ENCODE measurements around the gene TARS3.
"Not testable (repeated sequence)": the region's sequence is repeated elsewhere in the genome, so short reads cannot be mapped to it uniquely, and the experiment has no call there.

Gene TARS3

DNA sequence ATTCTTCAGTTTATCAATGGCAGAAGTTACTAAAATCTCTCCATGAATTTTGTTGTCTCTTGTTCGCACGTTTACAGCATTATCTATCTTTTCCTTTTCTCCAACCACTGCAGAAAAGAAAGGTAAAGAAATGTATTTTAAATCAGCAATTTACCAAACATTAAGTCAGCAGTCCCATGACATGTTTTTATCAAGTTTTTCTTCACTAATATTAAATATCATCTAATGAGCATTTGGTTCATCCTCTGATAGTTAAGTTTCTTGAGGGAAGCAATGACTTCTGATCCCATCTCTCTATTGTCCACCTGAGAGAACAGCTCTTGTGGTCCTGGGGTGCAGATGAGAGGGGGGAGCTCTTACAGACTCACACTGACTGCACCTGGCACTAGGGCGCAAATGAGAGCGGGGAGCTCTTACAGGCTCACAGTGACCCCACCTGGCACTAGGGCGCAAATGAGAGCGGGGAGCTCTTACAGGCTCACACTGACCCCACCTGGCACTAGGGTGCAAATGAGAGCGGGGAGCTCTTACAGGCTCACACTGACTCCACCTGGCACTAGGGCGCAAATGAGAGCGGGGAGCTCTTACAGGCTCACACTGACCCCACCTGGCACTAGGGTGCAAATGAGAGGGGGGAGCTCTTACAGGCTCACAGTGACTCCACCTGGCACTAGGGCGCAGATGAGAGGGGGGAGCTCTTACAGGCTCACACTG, 69.5 kb downstream of the TARS3 start:
- peak; percentile 76 for DNase-seq
- TF ChIP-seq, protein P1, sequence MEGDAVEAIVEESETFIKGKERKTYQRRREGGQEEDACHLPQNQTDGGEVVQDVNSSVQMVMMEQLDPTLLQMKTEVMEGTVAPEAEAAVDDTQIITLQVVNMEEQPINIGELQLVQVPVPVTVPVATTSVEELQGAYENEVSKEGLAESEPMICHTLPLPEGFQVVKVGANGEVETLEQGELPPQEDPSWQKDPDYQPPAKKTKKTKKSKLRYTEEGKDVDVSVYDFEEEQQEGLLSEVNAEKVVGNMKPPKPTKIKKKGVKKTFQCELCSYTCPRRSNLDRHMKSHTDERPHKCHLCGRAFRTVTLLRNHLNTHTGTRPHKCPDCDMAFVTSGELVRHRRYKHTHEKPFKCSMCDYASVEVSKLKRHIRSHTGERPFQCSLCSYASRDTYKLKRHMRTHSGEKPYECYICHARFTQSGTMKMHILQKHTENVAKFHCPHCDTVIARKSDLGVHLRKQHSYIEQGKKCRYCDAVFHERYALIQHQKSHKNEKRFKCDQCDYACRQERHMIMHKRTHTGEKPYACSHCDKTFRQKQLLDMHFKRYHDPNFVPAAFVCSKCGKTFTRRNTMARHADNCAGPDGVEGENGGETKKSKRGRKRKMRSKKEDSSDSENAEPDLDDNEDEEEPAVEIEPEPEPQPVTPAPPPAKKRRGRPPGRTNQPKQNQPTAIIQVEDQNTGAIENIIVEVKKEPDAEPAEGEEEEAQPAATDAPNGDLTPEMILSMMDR (IDR thresholded peaks at IDR 0.05; ENCODE audit: low read depth, low read length), result peak; percentile 66
- not testable (repeated sequence) for H3K4me3 ChIP-seq (ENCODE audit: low read depth, low read length); H3K27me3 ChIP-seq (ENCODE audit: insufficient read depth, low read depth, severe bottlenecking); H3K27ac ChIP-seq; H3K9me3 ChIP-seq (ENCODE audit: severe bottlenecking)
- peaks cover 10% of the 10 kb centered on the region for H3K36me3 ChIP-seq

- Histone ChIP-seq H3K9me3 (ENCODE audit: severe bottlenecking) (no peaks in the 10 kb centered on the region), H3K36me3 (peaks cover 14% of the 10 kb centered on the region), H3K4me3 (ENCODE audit: low read depth, low read length) (no peak overlapping the region), H3K27me3 (ENCODE audit: insufficient read depth, low read depth, severe bottlenecking) (no peaks in the 10 kb centered on the region), H3K27ac (no peak overlapping the region)
- TF ChIP-seq, protein P1 (IDR thresholded peaks at IDR 0.05; ENCODE audit: low read depth, low read length), result no peak
- no peak for DNase-seq
Observed at GRCh38 chr15:101654171-101654570, 70.1 kb downstream of the TARS3 start.

DNA sequence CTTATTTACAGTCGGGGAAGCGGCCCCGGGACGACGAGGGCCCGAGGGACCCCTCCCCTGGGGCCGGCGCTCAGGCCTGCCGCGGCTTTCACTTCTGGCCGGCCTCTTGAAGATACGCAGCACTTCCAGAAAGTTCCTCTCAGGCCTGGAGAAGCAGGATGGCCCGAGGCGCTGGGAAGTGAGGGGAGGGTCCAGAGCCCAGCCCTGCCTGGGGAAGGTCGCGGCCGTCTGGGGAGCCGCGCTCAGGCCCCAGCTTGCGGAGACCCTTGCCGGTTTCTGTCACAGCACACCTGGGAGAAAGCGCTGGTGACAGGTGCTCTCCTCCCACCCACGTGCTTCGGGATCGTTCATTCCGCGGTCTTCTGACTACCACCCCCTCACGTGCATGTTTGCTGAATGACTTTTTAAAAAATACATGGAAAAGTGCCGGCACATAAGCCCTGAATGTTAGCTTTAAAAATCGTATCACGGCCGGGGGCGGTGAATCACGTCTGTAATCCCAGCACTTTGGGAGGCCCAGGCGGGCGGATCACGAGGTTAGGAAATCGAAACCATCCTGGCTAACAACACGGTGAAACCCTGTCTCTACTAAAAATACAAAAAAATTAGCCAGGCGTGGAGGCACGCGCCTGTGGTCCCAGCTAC, 71.4 kb downstream of the TARS3 start:
- H3K4me3 ChIP-seq (ENCODE audit: low read depth, low read length), result peak overlapping the region; percentile 80
- peaks cover 24% of the 10 kb centered on the region for H3K36me3 ChIP-seq
- no peaks in the 10 kb centered on the region for H3K9me3 ChIP-seq (ENCODE audit: severe bottlenecking)
- TF ChIP-seq, protein P1 (IDR thresholded peaks at IDR 0.05; ENCODE audit: low read depth, low read length), result no peak
- DNase-seq, result peak; percentile 12
- no peaks in the 10 kb centered on the region for H3K27me3 ChIP-seq (ENCODE audit: insufficient read depth, low read depth, severe bottlenecking)
- H3K27ac ChIP-seq, result peak overlapping the region; percentile 89

DNA sequence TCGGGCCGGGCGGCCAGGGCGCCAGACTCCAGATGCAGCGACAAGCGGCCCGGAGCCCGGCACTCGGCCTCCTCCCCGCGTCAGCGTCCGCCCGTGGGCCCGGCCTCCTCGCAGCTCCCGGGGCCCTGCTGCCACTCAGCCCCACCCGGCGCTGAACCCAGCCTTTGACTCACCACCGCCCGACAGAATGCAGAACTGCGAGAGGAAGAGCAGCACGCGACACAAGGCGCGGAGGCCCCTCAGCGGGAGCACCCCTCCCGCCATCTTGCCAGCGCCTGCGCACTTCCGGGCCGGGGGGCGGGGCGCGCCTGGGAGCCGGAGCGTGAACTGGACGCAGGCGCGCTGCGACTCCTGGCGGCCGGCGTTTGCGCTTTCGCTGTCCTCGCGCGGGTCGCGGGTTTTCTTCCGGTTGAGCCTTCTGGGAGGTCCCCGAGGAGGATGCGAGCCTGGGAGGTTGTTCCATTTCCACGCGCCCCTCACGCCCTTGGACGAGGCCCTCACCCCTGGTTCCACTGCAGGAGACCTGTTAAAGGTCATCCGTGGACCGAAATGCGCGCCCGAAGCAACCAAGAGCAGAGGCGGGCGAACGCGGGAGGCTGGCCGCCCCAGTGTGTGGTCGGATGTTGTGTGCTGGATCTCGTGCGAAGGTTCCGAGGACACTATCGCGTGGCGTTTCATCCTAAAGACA, 72.0 kb downstream of the TARS3 start, which contains the start of gene TM2D3:
TM2D3 (minus strand) TSS at position 284 of the 688 bp plus-strand sequence; CDS start at position 264, 20 bp downstream.
- Histone ChIP-seq H3K9me3 (ENCODE audit: severe bottlenecking) (no peaks in the 10 kb centered on the region), H3K27me3 (ENCODE audit: insufficient read depth, low read depth, severe bottlenecking) (no peaks in the 10 kb centered on the region)
- TF ChIP-seq, protein P1 (IDR thresholded peaks at IDR 0.05; ENCODE audit: low read depth, low read length), result peak; percentile 81

GRCh38 chr15:101651554-101652097, 72.6 kb downstream of the TARS3 start:
- DNase-seq, result peak; percentile 46
- TF ChIP-seq, protein P1 (IDR thresholded peaks at IDR 0.05; ENCODE audit: low read depth, low read length), result no peak
- no peaks in the 10 kb centered on the region for H3K9me3 ChIP-seq (ENCODE audit: severe bottlenecking)
- peak overlapping the region; percentile 89 for H3K27ac ChIP-seq
- no peaks in the 10 kb centered on the region for H3K27me3 ChIP-seq (ENCODE audit: insufficient read depth, low read depth, severe bottlenecking)
- H3K36me3 ChIP-seq, result peaks cover 32% of the 10 kb centered on the region
- peak overlapping the region; percentile 80 for H3K4me3 ChIP-seq (ENCODE audit: low read depth, low read length)

More for the DNA sequence above, 72.0 kb downstream of the TARS3 start, which contains the start of gene TM2D3:
- H3K27ac ChIP-seq, result peak within 1 kb of the TSS; percentile 89
- peak; percentile 91 for DNase-seq
- peak within 1 kb of the TSS; percentile 80 for H3K4me3 ChIP-seq (ENCODE audit: low read depth, low read length)
- peaks cover 26% of the 10 kb centered on the region for H3K36me3 ChIP-seq

Measured in WERI-Rb-1 (cell line).